ENCODE measurements around the gene MLLT6. TPM values are rescaled to one million over a fixed set of nuclear protein-coding genes. Genes with fewer than 3 reads are reported as not detected.
A peak's percentile ranks its signal among the peaks of the same experiment; 100 is the strongest.

Gene MLLT6
- total RNA-seq, 6 experiments from 2014 or later = 10.1 to 30.9 (median 25.6) TPM

DNA sequence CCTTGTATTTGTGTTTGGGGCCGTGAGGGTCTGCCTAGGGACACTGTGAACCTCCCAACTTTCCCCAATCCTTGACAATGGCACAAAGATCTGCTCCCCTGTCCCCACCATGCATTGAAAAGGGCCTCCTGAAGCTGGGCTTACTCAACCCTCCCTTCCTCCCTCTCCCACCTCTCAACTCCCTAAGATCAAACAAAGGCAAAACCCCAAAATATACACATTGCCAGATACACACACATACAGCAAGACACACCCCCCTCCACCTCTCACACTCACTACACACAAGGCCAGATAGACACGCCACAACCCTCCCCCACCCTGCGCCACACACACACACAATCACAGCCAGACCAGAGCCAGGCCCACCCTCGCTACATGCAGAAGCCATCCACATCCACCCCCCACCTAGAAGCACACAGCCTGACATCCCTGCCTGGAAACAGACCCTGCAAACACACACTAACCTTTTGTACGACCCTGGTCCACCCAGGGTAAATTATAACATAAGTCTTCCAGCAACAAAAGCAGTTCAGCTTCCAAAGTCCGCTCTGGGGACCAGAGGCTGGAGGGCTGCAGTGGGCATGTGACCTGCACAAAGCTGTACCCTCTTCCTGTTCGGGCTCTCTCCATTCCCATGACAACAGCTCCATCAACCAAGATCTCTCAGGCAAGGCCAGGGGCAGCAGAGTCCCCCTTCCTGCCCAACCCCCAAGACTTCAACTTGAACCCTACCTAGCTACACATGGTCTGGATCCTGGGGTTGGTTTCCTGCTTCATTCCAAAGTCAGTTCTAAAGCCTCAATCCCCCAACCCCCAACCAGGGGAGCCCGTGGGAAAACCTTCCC, 41.2 kb downstream of the MLLT6 start:
- TF ChIP-seq POLR2A (IDR thresholded peaks at IDR 0.05) = no peak
- TF ChIP-seq, protein P1, sequence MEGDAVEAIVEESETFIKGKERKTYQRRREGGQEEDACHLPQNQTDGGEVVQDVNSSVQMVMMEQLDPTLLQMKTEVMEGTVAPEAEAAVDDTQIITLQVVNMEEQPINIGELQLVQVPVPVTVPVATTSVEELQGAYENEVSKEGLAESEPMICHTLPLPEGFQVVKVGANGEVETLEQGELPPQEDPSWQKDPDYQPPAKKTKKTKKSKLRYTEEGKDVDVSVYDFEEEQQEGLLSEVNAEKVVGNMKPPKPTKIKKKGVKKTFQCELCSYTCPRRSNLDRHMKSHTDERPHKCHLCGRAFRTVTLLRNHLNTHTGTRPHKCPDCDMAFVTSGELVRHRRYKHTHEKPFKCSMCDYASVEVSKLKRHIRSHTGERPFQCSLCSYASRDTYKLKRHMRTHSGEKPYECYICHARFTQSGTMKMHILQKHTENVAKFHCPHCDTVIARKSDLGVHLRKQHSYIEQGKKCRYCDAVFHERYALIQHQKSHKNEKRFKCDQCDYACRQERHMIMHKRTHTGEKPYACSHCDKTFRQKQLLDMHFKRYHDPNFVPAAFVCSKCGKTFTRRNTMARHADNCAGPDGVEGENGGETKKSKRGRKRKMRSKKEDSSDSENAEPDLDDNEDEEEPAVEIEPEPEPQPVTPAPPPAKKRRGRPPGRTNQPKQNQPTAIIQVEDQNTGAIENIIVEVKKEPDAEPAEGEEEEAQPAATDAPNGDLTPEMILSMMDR (IDR thresholded peaks at IDR 0.05) = no peak
- Histone ChIP-seq H3K27ac (no peak overlapping the region), H3K4me3 (no peak overlapping the region), H3K36me3 (no peaks in the 10 kb centered on the region), H3K27me3 (no peaks in the 10 kb centered on the region), H3K4me1 (peaks cover 0 to 50% (median 3%) of the 10 kb centered on the region in 4 donors), H3K9me3 (no peaks in the 10 kb centered on the region)
- 56% methylated on average over 5 of the region's 8 CpGs for WGBS (ENCODE audit: insufficient coverage, low coverage, low lambda C conversion rate, missing lambda C conversion rate)
- no peak for ATAC-seq
- intact Hi-C loops (cut with DNase I) = no loop called here
- DNase-seq = peak in 1 of 3 donors; percentile 2

DNA sequence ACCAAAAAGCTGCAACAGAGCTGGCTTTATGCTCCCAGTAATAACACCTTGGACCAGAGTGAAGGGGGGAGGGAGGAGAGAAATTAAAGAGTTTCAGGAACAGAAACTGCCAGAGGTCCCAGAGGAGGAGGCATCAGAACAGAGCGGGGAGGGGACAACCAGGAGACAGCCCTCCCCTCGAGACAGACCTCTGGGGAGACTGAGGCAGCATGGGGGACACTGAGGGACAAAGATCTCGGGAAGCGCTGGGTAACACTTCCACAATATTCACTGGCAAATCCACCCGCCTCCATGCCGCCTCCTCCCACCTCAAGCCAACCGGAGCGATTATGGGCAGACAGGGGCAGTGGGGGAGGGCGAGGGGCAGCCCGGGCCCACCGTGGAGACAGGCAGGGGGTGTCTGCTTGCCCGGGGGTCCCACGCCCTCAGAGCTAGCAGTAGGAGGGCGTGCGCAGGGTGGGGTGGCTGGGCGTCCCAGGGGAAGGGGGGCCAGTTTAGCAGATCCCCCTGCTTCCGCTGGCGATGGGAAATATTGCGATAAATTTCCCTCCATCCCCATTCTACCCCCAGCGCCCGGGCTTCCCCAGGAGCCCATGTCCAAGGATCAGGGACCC, 41.9 kb downstream of the MLLT6 start:
- DNase-seq = no peak

DNA sequence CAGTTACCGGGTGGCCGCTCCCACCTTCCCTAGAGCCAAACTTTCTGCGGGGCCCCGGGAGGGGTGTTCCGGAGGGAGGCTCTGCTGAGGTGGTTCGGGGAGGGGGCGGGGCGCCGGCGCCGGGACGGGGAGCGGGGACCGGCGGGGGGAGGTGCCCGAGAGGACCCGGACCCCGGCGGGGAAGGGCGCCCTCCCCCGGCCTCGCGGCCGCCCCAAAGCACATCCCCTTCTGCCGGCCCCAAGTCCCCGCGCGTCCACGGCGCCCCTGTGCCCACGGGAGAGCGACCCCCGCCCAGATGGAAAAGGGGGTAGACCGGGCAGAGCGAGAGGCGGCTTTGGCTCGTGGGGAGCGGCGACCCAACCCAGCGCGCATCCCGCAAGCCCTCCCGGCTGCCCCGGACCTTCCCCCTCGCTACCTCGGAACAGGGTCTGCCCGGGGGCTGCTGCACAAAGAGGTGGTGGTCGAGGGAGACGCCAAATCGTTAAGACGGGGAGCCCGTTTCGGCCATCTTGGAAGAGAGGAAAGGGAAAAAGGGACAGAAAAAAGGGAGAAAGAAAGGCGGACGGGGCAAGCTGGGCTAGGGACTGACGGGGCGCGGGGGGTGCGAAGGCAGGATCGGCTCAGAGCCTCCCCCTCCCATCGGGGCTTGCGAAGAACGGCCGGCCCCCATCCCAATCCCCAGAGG, 42.5 kb downstream of the MLLT6 start:
- ATAC-seq (no peak), DNase-seq (peak in 1 of 3 donors; percentile 56)
- TF ChIP-seq, protein P1 (IDR thresholded peaks at IDR 0.05) = peak in 1 of 4 donors; percentile 11
- no peak for TF ChIP-seq POLR2A (IDR thresholded peaks at IDR 0.05)
- no peaks in the 10 kb centered on the region for H3K36me3 ChIP-seq
- intact Hi-C loops (cut with DNase I) = no loop called here
- H3K4me1 ChIP-seq = peaks cover 0 to 41% (median 3%) of the 10 kb centered on the region in 4 donors
- H3K9me3 ChIP-seq = no peaks in the 10 kb centered on the region
- H3K27me3 ChIP-seq = no peaks in the 10 kb centered on the region
- peak overlapping the region; percentile 46 to 59 (median 49) for H3K4me3 ChIP-seq
- peak overlapping the region; percentile 31 to 67 (median 37) for H3K27ac ChIP-seq
- WGBS (ENCODE audit: insufficient coverage, low coverage, low lambda C conversion rate, missing lambda C conversion rate) = 1% methylated on average over 23 of the region's 64 CpGs

More for the DNA sequence above, 41.9 kb downstream of the MLLT6 start:
- peak overlapping the region in 2 of 3 donors; percentile 37 to 67 for H3K27ac ChIP-seq
- intact Hi-C loops (cut with DNase I) = no loop called here
- peak overlapping the region; percentile 46 to 59 (median 49) for H3K4me3 ChIP-seq
- ATAC-seq = no peak
- TF ChIP-seq, protein P1 (IDR thresholded peaks at IDR 0.05) = no peak
- TF ChIP-seq POLR2A (IDR thresholded peaks at IDR 0.05) = no peak
- H3K4me1 ChIP-seq = peaks cover 0 to 47% (median 3%) of the 10 kb centered on the region in 4 donors
- WGBS (ENCODE audit: insufficient coverage, low coverage, low lambda C conversion rate, missing lambda C conversion rate) = 26% methylated on average over 7 of the region's 21 CpGs
- no peaks in the 10 kb centered on the region for H3K9me3 ChIP-seq
- no peaks in the 10 kb centered on the region for H3K27me3 ChIP-seq
- no peaks in the 10 kb centered on the region for H3K36me3 ChIP-seq

DNA sequence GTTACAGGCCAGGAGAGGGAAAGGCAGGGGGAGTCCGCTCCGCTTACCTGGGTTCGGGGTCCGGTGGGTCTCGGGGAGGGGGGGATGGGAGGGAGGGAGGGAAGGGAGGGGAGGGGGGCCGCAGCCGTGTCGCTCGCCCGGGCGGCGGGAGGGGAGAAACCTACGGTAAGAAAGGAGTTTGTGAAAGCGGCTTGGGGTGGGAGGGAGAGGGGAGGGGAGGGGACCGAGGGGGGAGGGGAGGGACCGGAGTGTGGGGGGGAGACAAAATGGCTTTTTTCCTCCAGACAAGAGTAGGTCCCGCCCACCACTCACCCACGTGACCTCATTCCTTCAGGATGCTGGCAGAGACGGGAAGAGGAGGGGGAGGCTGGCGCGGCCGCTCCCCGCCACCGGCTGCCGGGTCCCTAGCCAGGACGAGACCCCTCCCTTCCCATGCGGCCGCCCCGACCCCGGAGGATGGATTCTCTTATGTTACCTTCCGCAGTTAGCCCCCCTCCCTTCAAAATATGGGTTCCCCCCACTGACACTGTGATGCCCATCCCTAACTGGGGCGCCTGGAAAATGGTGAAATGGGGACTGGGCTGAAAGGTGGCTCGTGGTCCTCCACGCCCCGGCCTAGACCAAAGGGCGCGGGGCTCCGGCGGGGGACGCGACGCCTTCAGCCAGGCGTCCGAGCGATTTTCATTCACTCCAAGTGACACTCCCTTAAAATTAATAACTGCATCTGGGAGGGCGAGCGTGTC, 43.2 kb downstream of the MLLT6 start, which contains the start of gene PCGF2:
Gene PCGF2 (minus strand): TSS at position 188 of the 743 bp plus-strand sequence. CDS start 7,934 bp downstream, outside the sequence.
- Histone ChIP-seq H3K27me3 (no peaks in the 10 kb centered on the region), H3K27ac (peak within 1 kb of the TSS; percentile 49 to 88 (median 59)), H3K4me1 (peaks cover 0 to 40% (median 4%) of the 10 kb centered on the region in 4 donors), H3K4me3 (peak within 1 kb of the TSS; percentile 46 to 59 (median 50)), H3K9me3 (no peaks in the 10 kb centered on the region), H3K36me3 (no peaks in the 10 kb centered on the region)
- intact Hi-C loops (cut with DNase I) = no loop called here
- no peak for TF ChIP-seq POLR2A (IDR thresholded peaks at IDR 0.05)
- TF ChIP-seq, protein P1 (IDR thresholded peaks at IDR 0.05) = no peak
- WGBS (ENCODE audit: insufficient coverage, low coverage, low lambda C conversion rate, missing lambda C conversion rate) = 2% methylated on average over 25 of the region's 47 CpGs
- peak in 1 of 4 donors; percentile 8 for ATAC-seq
- peak; percentile 73 to 83 (median 74) for DNase-seq

Data from right lobe of liver (tissue), 6 donors.